Neuronal stem cell (in vitro differentiated cells): ENCODE results near the gene GPT2.

ENCODE experiments used
- DNase-seq: peaks from one replicate; pipeline ENCODE4 v3.0.0-alpha.2; 2013; ENCODE audit warnings: low spot score
- H2AFZ ChIP-seq: one replicate; pipeline ENCODE4 v1.6.1; 2013; ENCODE audit warnings: mild to moderate bottlenecking, low read length, inconsistent platforms
- H2AK5ac ChIP-seq: 2 replicates; pipeline ENCODE4 v1.6.1; 2013; ENCODE audit warnings: low read depth, mild to moderate bottlenecking, inconsistent platforms, low read length, moderate library complexity, mixed read lengths
- H2BK120ac ChIP-seq: 2 replicates; pipeline ENCODE4 v1.6.1; 2013; ENCODE audit warnings: low read depth, mild to moderate bottlenecking, inconsistent platforms, low read length, moderate library complexity, mixed read lengths
- H2BK12ac ChIP-seq: one replicate; pipeline ENCODE4 v1.6.1; 2013; ENCODE audit warnings: low read length, inconsistent platforms
- H2BK15ac ChIP-seq: 2 replicates; pipeline ENCODE4 v1.6.1; 2013; ENCODE audit warnings: mild to moderate bottlenecking, low read length, inconsistent platforms, mixed read lengths
- H2BK5ac ChIP-seq: one replicate; pipeline ENCODE4 v1.6.1; 2013; ENCODE audit warnings: inconsistent platforms, mild to moderate bottlenecking, low read length, moderate library complexity
- H3K14ac ChIP-seq: one replicate; pipeline ENCODE4 v1.6.1; 2013; ENCODE audit warnings: low read length, inconsistent platforms
- H3K18ac ChIP-seq: 2 replicates; pipeline ENCODE4 v1.6.1; 2013; ENCODE audit warnings: low read length, inconsistent platforms
- H3K23ac ChIP-seq: 2 replicates; pipeline ENCODE4 v1.6.1; 2013; ENCODE audit warnings: low read depth, mild to moderate bottlenecking, mixed read lengths, low read length, inconsistent platforms; ENCODE audit not compliant: poor library complexity
- H3K27ac ChIP-seq: replicated peaks from 3 replicates; pipeline ENCODE4 v1.5.1; 2013; ENCODE audit warnings: low read length, inconsistent platforms
- H3K27me3 ChIP-seq, 3 experiments: 2 replicates each; pipeline ENCODE4 v1.6.1; 2013; ENCODE audit warnings: low read length in 3 of 3, mild to moderate bottlenecking in 2 of 3, inconsistent platforms in 1 of 3, low read depth in 1 of 3, mixed read lengths in 1 of 3, moderate library complexity in 1 of 3; ENCODE audit not compliant: control insufficient read depth in 3 of 3, insufficient read depth in 3 of 3
- H3K36me3 ChIP-seq, 2 donors: replicated peaks in 1 of 2; 2 replicates each; pipeline ENCODE4 v1.6.1; 2013; ENCODE audit warnings: low read length in 2 of 2; ENCODE audit not compliant: control insufficient read depth in 2 of 2, insufficient read depth in 2 of 2
- H3K4ac ChIP-seq: 2 replicates; pipeline ENCODE4 v1.6.1; 2013; ENCODE audit warnings: inconsistent platforms, mild to moderate bottlenecking, low read length, moderate library complexity
- H3K4me1 ChIP-seq, 2 donors: 1 replicate in 1 of 2; 2 replicates in 1 of 2; pipeline ENCODE4 v1.6.1; 2013; ENCODE audit warnings: low read length in 2 of 2, low read depth in 1 of 2; ENCODE audit not compliant: control insufficient read depth in 2 of 2, insufficient read depth in 1 of 2
- H3K4me2 ChIP-seq: one replicate; pipeline ENCODE4 v1.6.1; 2013; ENCODE audit warnings: mild to moderate bottlenecking, low read length, inconsistent platforms; ENCODE audit not compliant: insufficient read depth, poor library complexity, severe bottlenecking
- H3K4me3 ChIP-seq, 2 donors: 2 replicates each; pipeline ENCODE4 v1.5.1; 2013; ENCODE audit warnings: low read length in 2 of 2, mild to moderate bottlenecking in 2 of 2, inconsistent platforms in 1 of 2, moderate library complexity in 1 of 2
- H3K79me1 ChIP-seq: one replicate; pipeline ENCODE4 v1.6.1; 2013; ENCODE audit warnings: low read depth, mild to moderate bottlenecking, inconsistent platforms, low read length, moderate library complexity
- H3K9ac ChIP-seq: one replicate; pipeline ENCODE4 v1.6.1; 2013; ENCODE audit warnings: mild to moderate bottlenecking, low read depth, low read length, inconsistent platforms; ENCODE audit not compliant: poor library complexity
- H3K9me3 ChIP-seq, 2 donors: replicated peaks in 1 of 2; 2 replicates each; pipeline versions ENCODE3 to v1.6.1; 2013; ENCODE audit warnings: low read length in 2 of 2, mild to moderate bottlenecking in 2 of 2, inconsistent platforms in 1 of 2, low read depth in 1 of 2, mixed read lengths in 1 of 2, moderate library complexity in 1 of 2; ENCODE audit not compliant: control insufficient read depth in 2 of 2, insufficient read depth in 1 of 2
- H4K8ac ChIP-seq: one replicate; pipeline ENCODE4 v1.6.1; 2013; ENCODE audit warnings: low read depth, mild to moderate bottlenecking, inconsistent platforms, low read length, moderate library complexity
- H4K91ac ChIP-seq: one replicate; pipeline ENCODE4 v1.6.1; 2013; ENCODE audit warnings: low read length, low read depth, mild to moderate bottlenecking, inconsistent platforms; ENCODE audit not compliant: poor library complexity
- WGBS, 2 donors: extraction: QIAGEN DNeasy Blood & Tissue Kit; methylation state at CpG; one replicate each; pipeline ENCODE4 v1.1.7; 2013; ENCODE audit warnings: missing lambda C conversion rate in 2 of 2, mixed read lengths in 1 of 2; ENCODE audit not compliant: insufficient read length in 2 of 2, insufficient replicate concordance in 1 of 2; ENCODE audit errors: extremely low coverage in 2 of 2; 5-methylcytosine and 5-hydroxymethylcytosine counted together

Gene GPT2

DNA sequence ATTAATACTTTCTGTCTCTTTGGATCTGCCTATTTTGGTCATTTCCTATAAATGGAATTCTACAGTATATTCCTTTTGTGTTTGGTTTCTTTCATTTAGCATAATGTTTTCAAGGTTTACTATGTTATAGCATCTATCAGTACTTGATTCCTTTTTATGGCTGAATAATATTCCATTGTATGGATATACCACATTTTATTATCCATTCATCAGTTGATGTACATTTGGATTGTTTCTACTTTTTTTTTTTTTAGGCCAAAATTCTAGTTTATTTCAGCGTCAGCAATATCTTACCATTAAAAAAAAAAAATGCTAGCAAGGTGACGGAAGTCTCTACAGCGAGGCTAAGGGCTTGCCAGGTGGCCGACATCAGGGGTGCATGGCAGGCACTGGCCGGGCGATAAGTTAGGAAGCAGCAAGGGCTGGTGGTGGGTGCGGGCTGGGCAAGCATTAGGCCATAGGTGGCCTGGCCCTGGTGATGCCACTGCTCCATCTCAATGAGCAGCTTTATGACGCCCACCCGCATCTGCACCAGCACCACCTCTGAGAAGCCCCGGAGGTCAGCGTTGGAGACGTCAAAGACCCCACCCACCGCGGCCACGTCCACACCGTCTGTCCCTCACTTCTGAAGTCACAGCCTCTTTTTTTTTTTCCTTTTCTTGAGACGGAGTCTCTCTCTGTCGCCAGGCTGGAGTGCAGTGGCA lies 41.8 kb upstream of the GPT2 start:
- H3K18ac ChIP-seq: no peak overlapping the region
- H3K79me1 ChIP-seq: peaks cover 2% of the 10 kb centered on the region
- no peak overlapping the region for H2AK5ac ChIP-seq
- peaks cover 0 to 4% of the 10 kb centered on the region in 2 donors for H3K9me3 ChIP-seq
- no peak overlapping the region for H2BK15ac ChIP-seq
- H3K4ac ChIP-seq: no peak overlapping the region
- no peaks in the 10 kb centered on the region for H3K36me3 ChIP-seq
- no peak for DNase-seq
- no peak overlapping the region for H3K9ac ChIP-seq
- H3K27me3 ChIP-seq: no peaks in the 10 kb centered on the region
- H3K4me3 ChIP-seq: no peak overlapping the region
- H4K91ac ChIP-seq: no peak overlapping the region
- no peak overlapping the region for H2BK12ac ChIP-seq
- WGBS, 2 donors: no CpG with 5 or more reads among the region's 18 CpGs
- H4K8ac ChIP-seq: no peak overlapping the region
- no peaks in the 10 kb centered on the region for H3K4me1 ChIP-seq
- H2AFZ ChIP-seq: no peak overlapping the region
- no peak overlapping the region for H2BK120ac ChIP-seq
- H2BK5ac ChIP-seq: no peak overlapping the region
- no peak overlapping the region for H3K14ac ChIP-seq
- H3K4me2 ChIP-seq: no peak overlapping the region
- H3K27ac ChIP-seq: no peak overlapping the region
- peak overlapping the region; percentile 25 for H3K23ac ChIP-seq

DNA sequence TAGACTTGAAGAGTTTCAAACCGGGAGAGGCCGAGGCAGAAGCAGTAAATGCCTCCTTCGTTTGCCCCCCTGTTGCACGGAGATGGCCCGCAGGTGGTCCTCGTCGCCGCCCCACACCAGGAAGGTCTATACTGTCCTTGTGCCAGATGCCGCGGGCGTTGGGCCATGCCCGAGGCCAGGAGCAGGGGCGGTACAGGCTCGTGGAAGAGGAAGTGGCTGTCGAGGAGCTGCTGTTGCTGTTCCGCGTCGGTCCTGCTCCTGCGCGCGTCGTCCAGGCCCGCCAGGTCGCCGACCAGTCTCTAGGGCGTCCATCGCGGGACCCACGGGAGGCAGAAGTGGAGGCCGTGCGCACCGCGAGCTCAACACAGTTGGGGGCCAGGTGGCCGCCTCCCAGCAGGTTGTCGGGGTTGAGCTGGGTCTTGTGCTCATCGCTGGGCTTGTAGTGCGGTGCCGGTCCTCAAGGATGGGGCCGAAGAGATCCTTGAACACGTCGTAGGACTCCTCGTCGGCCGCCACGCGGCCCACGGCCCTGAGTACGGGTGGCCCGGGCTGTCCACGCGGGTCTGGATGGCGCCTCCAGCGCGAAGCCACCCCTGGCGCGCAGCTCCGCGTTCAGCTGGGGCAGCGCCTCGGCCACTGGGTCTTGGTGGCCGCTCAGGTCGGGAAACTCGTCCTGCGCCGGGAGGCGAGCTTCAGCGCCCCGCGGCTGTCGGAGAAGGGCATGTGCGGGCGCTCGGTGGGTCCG lies 40.1 kb upstream of the GPT2 start:
- no peaks in the 10 kb centered on the region for H3K36me3 ChIP-seq
- H2BK5ac ChIP-seq: no peak overlapping the region
- H3K18ac ChIP-seq: peak overlapping the region; percentile 76
- no peak overlapping the region for H3K4me3 ChIP-seq
- H3K27ac ChIP-seq: no peak overlapping the region
- H2BK120ac ChIP-seq: no peak overlapping the region
- no peak overlapping the region for H4K8ac ChIP-seq
- H3K4me2 ChIP-seq: no peak overlapping the region
- DNase-seq: no peak
- no CpG with 5 or more reads among the region's 74 CpGs for WGBS, 2 donors
- H2BK15ac ChIP-seq: no peak overlapping the region
- H2BK12ac ChIP-seq: no peak overlapping the region
- H3K9ac ChIP-seq: no peak overlapping the region
- H3K23ac ChIP-seq: peak overlapping the region; percentile 31
- H3K4ac ChIP-seq: no peak overlapping the region
- peaks cover 0 to 4% of the 10 kb centered on the region in 2 donors for H3K9me3 ChIP-seq
- H3K79me1 ChIP-seq: peaks cover 2% of the 10 kb centered on the region
- peak overlapping the region; percentile 94 for H3K14ac ChIP-seq
- no peak overlapping the region for H4K91ac ChIP-seq
- no peaks in the 10 kb centered on the region for H3K27me3 ChIP-seq
- no peak overlapping the region for H2AFZ ChIP-seq
- H2AK5ac ChIP-seq: peak overlapping the region; percentile 56
- H3K4me1 ChIP-seq: no peaks in the 10 kb centered on the region

DNA sequence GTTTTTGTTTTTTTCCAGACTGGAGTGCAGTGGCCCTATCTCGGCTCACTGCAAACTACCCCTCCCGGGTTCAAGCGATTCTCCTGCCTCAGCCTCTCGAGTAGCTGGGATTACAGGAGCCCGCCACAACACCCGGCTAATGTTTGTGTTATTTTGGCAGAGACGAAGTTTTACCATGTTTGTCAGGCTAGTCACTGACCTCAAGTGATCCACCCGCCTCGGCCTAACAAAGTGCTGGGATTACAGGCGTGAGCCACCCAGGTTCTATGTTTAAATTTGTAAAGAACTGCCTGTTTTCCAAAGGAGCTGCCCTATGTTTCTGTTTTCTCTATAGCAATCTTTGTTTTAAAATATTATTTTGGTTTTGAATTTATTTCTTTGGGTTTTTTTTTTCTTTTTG lies 39.4 kb upstream of the GPT2 start:
- Histone ChIP-seq H3K4me1 (no peaks in the 10 kb centered on the region), H2BK5ac (no peak overlapping the region), H3K9ac (no peak overlapping the region), H2AFZ (no peak overlapping the region), H3K4me3 (no peak overlapping the region), H4K91ac (no peak overlapping the region), H2BK15ac (no peak overlapping the region), H3K27ac (no peak overlapping the region), H2BK120ac (no peak overlapping the region), H3K18ac (no peak overlapping the region), H3K79me1 (peaks cover 2% of the 10 kb centered on the region), H3K9me3 (peaks cover 0 to 4% of the 10 kb centered on the region in 2 donors), H3K4me2 (no peak overlapping the region), H2BK12ac (no peak overlapping the region), H3K23ac (no peak overlapping the region), H3K27me3 (peaks cover 0 to 3% (median 0%) of the 10 kb centered on the region in 3 experiments), H3K36me3 (no peaks in the 10 kb centered on the region), H4K8ac (no peak overlapping the region), H3K4ac (no peak overlapping the region), H3K14ac (no peak overlapping the region), H2AK5ac (no peak overlapping the region)
- no peak for DNase-seq
- WGBS, 2 donors: no CpG with 5 or more reads among the region's 10 CpGs

DNA sequence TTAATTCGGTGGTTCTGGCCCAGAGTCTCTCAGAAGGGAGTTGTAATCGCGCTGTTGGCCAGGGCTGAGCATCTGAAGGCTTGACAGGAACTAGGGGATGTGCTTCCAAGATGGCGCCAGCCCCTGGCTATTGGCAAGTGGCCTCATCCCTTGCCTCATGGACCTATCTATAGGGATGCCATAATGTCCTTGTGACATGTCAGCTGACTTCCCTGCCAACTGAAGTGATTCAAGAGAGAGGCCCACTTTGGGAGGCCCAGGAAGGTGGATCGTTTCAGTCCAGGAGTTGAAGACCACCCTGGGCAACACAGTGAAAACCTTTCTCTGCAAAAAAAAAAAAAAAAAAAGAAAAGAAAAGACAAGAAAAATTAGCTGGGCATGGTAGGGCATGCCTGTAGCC lies 38.2 kb upstream of the GPT2 start:
- Histone ChIP-seq H3K27me3 (peaks cover 0 to 8% (median 0%) of the 10 kb centered on the region in 3 experiments), H2BK120ac (no peak overlapping the region), H4K91ac (peak overlapping the region; percentile 94), H2AFZ (no peak overlapping the region), H2BK5ac (no peak overlapping the region), H2BK12ac (no peak overlapping the region), H4K8ac (peak overlapping the region; percentile 48), H3K27ac (no peak overlapping the region), H3K79me1 (peaks cover 2% of the 10 kb centered on the region), H3K4me1 (no peaks in the 10 kb centered on the region), H2BK15ac (no peak overlapping the region), H3K18ac (no peak overlapping the region), H3K23ac (no peak overlapping the region), H3K9me3 (peaks cover 0 to 4% of the 10 kb centered on the region in 2 donors), H3K14ac (no peak overlapping the region), H3K36me3 (no peaks in the 10 kb centered on the region), H2AK5ac (no peak overlapping the region), H3K4me3 (no peak overlapping the region), H3K4ac (no peak overlapping the region), H3K9ac (no peak overlapping the region), H3K4me2 (no peak overlapping the region)
- WGBS, 2 donors: no CpG with 5 or more reads among the region's 5 CpGs
- DNase-seq: no peak
